IPS-18c (cell line): Measurements from ENCODE around the gene FAAH2.

ENCODE experiments used
- H3K4me3 ChIP-seq: 2 replicates; pipeline ENCODE4 v1.7.0; 2013; ENCODE audit warnings: low read depth, mild to moderate bottlenecking, low read length, moderate library complexity; ENCODE audit not compliant: insufficient read depth
- H3K9me3 ChIP-seq: one replicate; pipeline ENCODE4 v1.6.1; 2013; ENCODE audit warnings: mild to moderate bottlenecking, low read length, moderate library complexity; ENCODE audit not compliant: control insufficient read depth, insufficient read depth

The FAAH2 gene

DNA sequence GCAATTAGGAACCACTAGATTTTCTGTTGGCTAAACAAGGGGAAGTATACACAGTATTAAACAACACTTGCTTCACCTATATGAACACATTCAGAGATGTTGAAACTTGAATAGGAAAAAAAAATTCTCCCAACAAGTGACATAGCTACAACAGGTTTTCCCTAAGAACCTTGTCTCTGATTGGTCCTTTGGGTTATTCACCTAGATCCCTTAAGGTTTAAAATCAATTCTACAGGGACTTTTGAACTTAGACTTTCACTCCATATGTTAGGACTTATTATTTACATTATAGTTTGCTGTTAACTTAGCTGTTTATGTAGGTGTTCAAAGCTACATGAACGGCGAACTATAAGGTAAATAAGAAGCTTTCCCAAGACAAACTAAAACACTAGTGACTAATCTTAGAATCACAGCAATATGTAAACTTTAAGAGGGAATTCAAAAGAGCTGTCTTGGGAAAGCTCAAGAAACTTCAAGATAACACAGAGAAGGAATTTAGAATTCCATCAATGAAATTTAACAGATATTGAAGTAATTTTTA is 233.1 kb downstream of the FAAH2 start:
- Histone ChIP-seq H3K4me3 (no peak overlapping the region), H3K9me3 (peaks cover 3% of the 10 kb centered on the region)

DNA sequence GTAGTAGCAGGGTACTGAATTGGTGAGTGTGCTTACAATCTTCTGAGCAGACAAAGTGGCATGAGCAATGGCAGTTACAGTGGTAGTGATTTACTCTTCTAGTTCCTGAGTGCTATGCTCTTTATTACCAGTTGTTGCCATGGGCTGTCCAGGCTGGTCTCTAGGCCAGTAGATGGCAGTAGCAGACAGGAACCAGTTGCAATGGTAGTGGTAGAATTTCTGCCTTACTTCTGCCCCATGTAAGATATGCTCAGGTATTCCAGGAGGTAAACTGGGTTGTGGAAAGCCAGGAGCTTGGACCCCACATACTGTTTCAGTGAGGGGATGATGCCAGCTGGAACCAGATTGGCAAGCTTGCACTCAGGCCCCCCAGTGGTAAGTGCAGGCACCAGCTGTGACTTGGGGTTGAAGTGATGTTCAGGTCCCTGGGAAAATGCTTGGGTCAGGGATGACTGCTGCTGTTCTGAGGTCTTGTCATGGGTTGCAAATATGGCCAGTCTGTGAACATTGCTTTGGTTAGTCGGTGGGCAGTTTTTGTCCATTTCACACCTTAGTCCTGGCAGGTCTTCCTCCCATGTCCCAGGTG is 242.3 kb downstream of the FAAH2 start:
- H3K4me3 ChIP-seq, result no peak overlapping the region; the same call in 1 of the 2 replicates
- H3K9me3 ChIP-seq, result no peaks in the 10 kb centered on the region
